Spleen (tissue), 7 donors: ENCODE data around the gene GALNT11.

ENCODE experiments used
- CTCF ChIP-seq, 11 experiments: fragments of 200-600 bp in 7 of 11; fragments of 450-650 bp in 4 of 11; sonication (generic) in 4 of 11; IDR thresholded peaks in 8 of 11; conservative IDR thresholded peaks in 3 of 11; 1 replicate in 7 of 11; 2 replicates in 4 of 11; pipeline versions ENCODE4 v1.4.0 to v1.8.0; 2016 to 2021; ENCODE audit warnings: antibody characterized with exemption in 11 of 11, inconsistent platforms in 4 of 11, mild to moderate bottlenecking in 1 of 11
- POLR2A ChIP-seq, 3 donors: fragments of 450-650 bp; IDR thresholded peaks; one replicate each; pipeline ENCODE4 v1.5.1; 2017; ENCODE audit warnings: antibody characterized with exemption in 3 of 3, mild to moderate bottlenecking in 1 of 3
- donor health status: DM: no; HTN: no; CAD: no; lungs with moderate emphysema.
- donor health status: DM: no; HTN: no; CAD: no.
- donor health status: DM: no; HTN: no; CAD: no.

DNA sequence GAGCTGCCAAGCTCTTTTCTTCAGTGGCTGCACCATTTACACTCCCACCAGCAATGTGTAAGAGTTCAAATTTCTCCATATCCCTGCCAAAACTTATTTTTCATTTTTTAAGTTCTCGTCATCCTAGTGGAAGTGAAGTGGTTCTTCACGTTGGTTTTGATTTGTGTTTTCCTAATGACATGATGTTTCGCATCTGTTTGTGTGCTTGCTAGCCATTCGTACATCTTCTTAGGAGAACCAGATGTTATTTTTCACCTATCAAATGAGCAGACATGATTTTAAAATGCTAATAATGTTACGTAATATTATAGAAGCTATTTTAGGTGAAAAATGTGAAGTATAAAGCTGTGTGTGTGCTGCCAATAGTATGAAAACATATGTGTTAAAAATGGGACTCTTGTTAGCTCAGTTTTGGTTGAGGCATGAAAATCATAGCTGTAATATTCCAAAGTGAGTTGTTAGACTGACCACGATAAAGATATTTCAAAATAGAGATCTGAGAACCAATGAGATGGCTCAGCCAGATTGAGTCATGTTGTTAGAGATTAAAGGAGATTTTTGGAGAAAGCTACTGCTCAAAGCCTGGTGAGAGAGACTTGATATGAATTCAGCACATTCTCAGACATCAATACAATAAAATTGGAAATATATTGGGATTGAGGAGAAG, 25.9 kb upstream of the GALNT11 start:
- TF ChIP-seq CTCF (IDR thresholded peaks at IDR 0.05 in 8 of 11, conservative IDR thresholded peaks at IDR 0.05 in 3 of 11) (no peak), POLR2A (IDR thresholded peaks at IDR 0.05) (no peak)
